ENCODE results near the gene FRAT1. TPM values are rescaled to one million over a fixed set of nuclear protein-coding genes. Genes with fewer than 3 reads are reported as not detected.

FRAT1 gene
- total RNA-seq, 2 donors from 2014 or later = 2.4 to 3.0 TPM

DNA sequence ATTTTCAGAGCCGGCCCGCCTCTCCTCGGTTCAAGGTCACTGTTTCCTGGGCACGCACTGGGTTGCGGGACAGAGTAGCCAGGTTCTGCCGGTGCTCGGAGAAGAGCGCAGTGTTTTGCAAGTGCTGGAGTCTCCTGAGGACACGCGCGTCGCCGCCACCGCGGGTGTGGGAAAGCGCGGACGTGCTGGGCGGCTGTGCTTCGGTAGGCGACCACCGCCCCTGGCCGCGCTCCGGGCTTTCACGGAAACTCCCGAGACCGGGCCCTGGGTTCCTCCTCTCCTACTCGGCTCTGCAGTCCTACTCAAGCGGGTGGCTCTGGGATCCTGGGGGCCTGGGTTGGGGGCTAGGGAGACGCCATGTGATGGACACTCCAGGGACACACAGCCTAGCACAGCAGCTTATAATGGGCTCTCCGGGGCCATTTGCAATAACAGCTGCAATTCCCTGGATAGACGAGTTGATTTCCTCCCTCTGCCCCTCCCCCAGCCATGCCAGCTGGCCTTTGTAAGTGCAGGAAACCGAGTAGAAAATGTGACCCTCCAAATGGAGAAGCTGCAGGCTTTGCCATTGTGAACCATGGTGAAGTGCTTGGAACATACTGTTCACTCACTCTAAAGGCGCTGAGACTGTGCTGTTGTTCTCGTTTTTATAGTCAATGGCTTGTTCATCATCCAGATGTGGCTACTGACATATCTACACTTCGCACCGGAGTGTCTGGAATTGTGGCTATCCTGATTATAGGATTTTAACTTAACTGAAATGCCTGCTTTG lies 2.1 kb downstream of the FRAT1 start:
- peak overlapping the region; percentile 92 for H3K4me3 Mint-ChIP-seq
- peaks cover 25 to 29% of the 10 kb centered on the region in 2 donors for H3K4me1 Mint-ChIP-seq (ENCODE audit: low read depth in 2 of 2)
- H3K27me3 Mint-ChIP-seq = no peaks in the 10 kb centered on the region
- no peaks in the 10 kb centered on the region for H3K9me3 Mint-ChIP-seq
- no peaks in the 10 kb centered on the region for H3K36me3 Mint-ChIP-seq
- peak overlapping the region; percentile 83 to 87 for H3K27ac Mint-ChIP-seq
- DNase-seq (ENCODE audit: low spot score) = no peak
- ATAC-seq = no peak

GRCh38 chr10:97321804-97322190 lies 2.7 kb downstream of the FRAT1 start:
- peak overlapping the region in 1 of 2 donors; percentile 62 for H3K27ac Mint-ChIP-seq
- no peak for DNase-seq (ENCODE audit: low spot score)
- H3K4me3 Mint-ChIP-seq = peak overlapping the region; percentile 92
- peaks cover 25 to 31% of the 10 kb centered on the region in 2 donors for H3K4me1 Mint-ChIP-seq (ENCODE audit: low read depth in 2 of 2)
- no peaks in the 10 kb centered on the region for H3K9me3 Mint-ChIP-seq
- no peaks in the 10 kb centered on the region for H3K27me3 Mint-ChIP-seq
- no peak for ATAC-seq
- H3K36me3 Mint-ChIP-seq = no peaks in the 10 kb centered on the region

GRCh38 chr10:97323501-97323900 lies 4.4 kb downstream of the FRAT1 start:
- Mint-ChIP-seq H3K27me3 (no peaks in the 10 kb centered on the region), H3K36me3 (no peaks in the 10 kb centered on the region), H3K27ac (no peak overlapping the region), H3K4me1 (ENCODE audit: low read depth in 2 of 2) (peaks cover 35 to 44% of the 10 kb centered on the region in 2 donors), H3K9me3 (no peaks in the 10 kb centered on the region), H3K4me3 (no peak overlapping the region)
- ATAC-seq = no peak
- DNase-seq (ENCODE audit: low spot score) = no peak

DNA sequence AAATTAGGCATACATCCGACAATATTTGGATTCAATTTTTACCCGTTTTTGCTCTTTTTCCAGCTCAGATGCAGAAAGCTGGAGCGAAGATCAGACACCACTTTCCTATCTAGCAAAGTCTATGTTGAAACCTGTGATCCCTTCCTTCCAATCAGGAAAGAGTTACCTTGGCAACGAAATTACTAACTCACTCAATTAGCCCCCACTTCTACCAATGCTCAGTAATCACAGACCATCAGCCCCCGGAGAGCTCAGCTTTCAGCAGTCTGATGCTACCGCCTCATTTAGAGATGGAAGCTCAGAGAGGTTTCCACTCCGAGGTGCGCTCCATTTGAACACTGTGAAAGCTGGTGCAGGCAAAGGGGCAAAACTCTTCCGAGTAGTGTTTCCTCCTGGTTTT lies 6.7 kb downstream of the FRAT1 start:
- peaks cover 32 to 48% of the 10 kb centered on the region in 2 donors for H3K4me1 Mint-ChIP-seq (ENCODE audit: low read depth in 2 of 2)
- H3K36me3 Mint-ChIP-seq = no peaks in the 10 kb centered on the region
- no peak for DNase-seq (ENCODE audit: low spot score)
- no peaks in the 10 kb centered on the region for H3K27me3 Mint-ChIP-seq
- H3K9me3 Mint-ChIP-seq = no peaks in the 10 kb centered on the region
- no peak overlapping the region for H3K4me3 Mint-ChIP-seq
- H3K27ac Mint-ChIP-seq = peak overlapping the region in 1 of 2 donors; percentile 59
- no peak for ATAC-seq

- ATAC-seq = peak; percentile 36 to 65
- Mint-ChIP-seq H3K4me3 (peak overlapping the region; percentile 50), H3K27ac (peak overlapping the region; percentile 9 to 43), H3K4me1 (ENCODE audit: low read depth in 2 of 2) (peaks cover 36 to 54% of the 10 kb centered on the region in 2 donors), H3K27me3 (no peaks in the 10 kb centered on the region), H3K36me3 (no peaks in the 10 kb centered on the region), H3K9me3 (no peaks in the 10 kb centered on the region)
- DNase-seq (ENCODE audit: low spot score) = peak; percentile 5
Observed at GRCh38 chr10:97327348-97328294, 8.6 kb downstream of the FRAT1 start.

GRCh38 chr10:97328646-97329453 lies 9.8 kb downstream of the FRAT1 start:
- no peaks in the 10 kb centered on the region for H3K9me3 Mint-ChIP-seq
- H3K27ac Mint-ChIP-seq = peak overlapping the region; percentile 29 to 58
- DNase-seq (ENCODE audit: low spot score) = peak; percentile 38
- no peak for ATAC-seq
- H3K4me3 Mint-ChIP-seq = no peak overlapping the region
- H3K4me1 Mint-ChIP-seq (ENCODE audit: low read depth in 2 of 2) = peaks cover 47 to 67% of the 10 kb centered on the region in 2 donors
- H3K27me3 Mint-ChIP-seq = no peaks in the 10 kb centered on the region
- H3K36me3 Mint-ChIP-seq = no peaks in the 10 kb centered on the region

DNA sequence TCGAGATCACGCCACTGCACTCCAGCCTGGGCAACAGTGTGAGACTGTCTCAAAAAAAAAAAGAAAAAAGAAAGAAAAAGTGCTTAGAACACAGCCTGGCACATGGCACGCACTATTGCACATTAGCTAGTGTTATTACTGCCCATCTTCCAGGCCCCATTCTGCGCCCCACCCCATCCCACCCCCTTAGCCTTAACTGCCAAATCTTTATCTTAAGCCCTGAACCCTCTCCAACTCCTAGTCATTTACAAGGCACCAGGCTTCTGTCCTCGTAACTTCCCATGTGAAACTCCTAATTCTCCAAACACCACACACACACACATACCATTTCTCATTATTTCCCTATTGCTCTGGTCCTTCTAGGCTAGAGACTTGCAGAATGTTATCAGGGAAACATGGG lies 10.7 kb downstream of the FRAT1 start:
- no peaks in the 10 kb centered on the region for H3K27me3 Mint-ChIP-seq
- no peak overlapping the region for H3K4me3 Mint-ChIP-seq
- DNase-seq (ENCODE audit: low spot score) (no peak), ATAC-seq (no peak)
- H3K36me3 Mint-ChIP-seq = no peaks in the 10 kb centered on the region
- H3K27ac Mint-ChIP-seq = no peak overlapping the region
- peaks cover 47 to 67% of the 10 kb centered on the region in 2 donors for H3K4me1 Mint-ChIP-seq (ENCODE audit: low read depth in 2 of 2)
- no peaks in the 10 kb centered on the region for H3K9me3 Mint-ChIP-seq

- DNase-seq (ENCODE audit: low spot score) (no peak), ATAC-seq (no peak)
- no peaks in the 10 kb centered on the region for H3K36me3 Mint-ChIP-seq
- no peaks in the 10 kb centered on the region for H3K27me3 Mint-ChIP-seq
- peaks cover 44 to 60% of the 10 kb centered on the region in 2 donors for H3K4me1 Mint-ChIP-seq (ENCODE audit: low read depth in 2 of 2)
- H3K27ac Mint-ChIP-seq = peak overlapping the region in 1 of 2 donors; percentile 9
- H3K9me3 Mint-ChIP-seq = no peaks in the 10 kb centered on the region
- H3K4me3 Mint-ChIP-seq = peak overlapping the region; percentile 43
Observed at GRCh38 chr10:97331153-97331703, 12.2 kb downstream of the FRAT1 start.

DNA sequence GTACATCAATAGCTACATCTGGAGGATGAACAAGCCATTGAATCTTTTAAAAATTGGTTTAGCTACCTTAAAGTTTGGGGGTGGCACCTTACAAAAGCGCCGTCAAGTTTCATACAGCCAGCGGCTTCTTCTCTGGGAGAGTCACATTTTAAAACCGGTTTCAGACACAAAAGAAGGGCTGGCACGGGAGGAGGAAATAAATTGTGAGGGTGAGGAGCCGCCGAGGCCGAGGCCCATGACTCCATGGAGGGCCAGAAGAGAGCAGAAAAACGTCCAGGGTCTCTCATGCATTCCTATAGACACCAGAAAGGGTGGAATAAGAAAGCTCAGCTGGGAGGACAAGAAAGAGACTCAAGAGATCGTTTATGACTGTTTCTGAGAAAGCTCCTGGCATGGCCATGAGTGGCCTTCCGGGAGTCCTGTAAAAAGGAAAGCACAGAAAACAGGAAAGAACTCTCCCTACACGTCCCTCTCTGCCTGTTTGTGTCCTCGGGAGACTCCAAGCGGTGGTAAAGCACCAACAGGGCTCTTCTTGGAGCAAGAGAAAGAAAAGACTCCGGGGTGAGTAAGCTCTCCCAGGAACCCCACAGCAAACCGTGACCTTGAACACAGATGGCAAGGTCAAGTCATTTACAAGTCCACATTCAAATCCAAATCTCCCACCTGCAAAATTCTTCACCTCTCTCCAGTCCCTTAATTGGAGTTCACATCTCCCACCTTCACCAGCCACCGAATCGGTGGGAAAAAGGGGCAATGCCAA lies 13.7 kb downstream of the FRAT1 start:
- Mint-ChIP-seq H3K27me3 (no peaks in the 10 kb centered on the region), H3K4me3 (peak overlapping the region; percentile 95), H3K9me3 (no peaks in the 10 kb centered on the region), H3K36me3 (no peaks in the 10 kb centered on the region), H3K27ac (peak overlapping the region; percentile 81 to 86), H3K4me1 (ENCODE audit: low read depth in 2 of 2) (peaks cover 36 to 51% of the 10 kb centered on the region in 2 donors)
- ATAC-seq (no peak), DNase-seq (ENCODE audit: low spot score) (no peak)

- DNase-seq (ENCODE audit: low spot score) = no peak
- peak overlapping the region; percentile 95 for H3K4me3 Mint-ChIP-seq
Observed at GRCh38 chr10:97333351-97333600, 14.2 kb downstream of the FRAT1 start.

GRCh38 chr10:97333601-97334369 lies 14.7 kb downstream of the FRAT1 start:
- Mint-ChIP-seq H3K27ac (peak overlapping the region; percentile 81 to 86), H3K4me1 (ENCODE audit: low read depth in 2 of 2) (peaks cover 30 to 41% of the 10 kb centered on the region in 2 donors), H3K9me3 (no peaks in the 10 kb centered on the region), H3K27me3 (no peaks in the 10 kb centered on the region), H3K36me3 (no peaks in the 10 kb centered on the region), H3K4me3 (peak overlapping the region; percentile 95)
- DNase-seq (ENCODE audit: low spot score) (peak; percentile 68), ATAC-seq (peak; percentile 37 to 56)

More at GRCh38 chr10:97333351-97333600, 14.2 kb downstream of the FRAT1 start:
- Mint-ChIP-seq H3K4me1 (ENCODE audit: low read depth in 2 of 2) (peaks cover 31 to 46% of the 10 kb centered on the region in 2 donors), H3K27ac (peak overlapping the region; percentile 81 to 86), H3K36me3 (no peaks in the 10 kb centered on the region), H3K9me3 (no peaks in the 10 kb centered on the region), H3K27me3 (no peaks in the 10 kb centered on the region)
- ATAC-seq = no peak

Data from natural killer cell treated with Interleukin-12 subunit alpha and Interleukin-12 subunit beta and Interleukin-15 and Interleukin-18, amount 100 ng/mL, for 72 hours (primary cell).